H1 (cell line): Measurements from ENCODE around the gene HMGN1.

ENCODE experiments used
- CTCF ChIP-seq, 3 experiments: IDR thresholded peaks; 1 replicate in 2 of 3; 2 replicates in 1 of 3; pipeline versions ENCODE4 v1.5.1 to v1.6.1; 2011; ENCODE audit warnings: low read length in 3 of 3, mild to moderate bottlenecking in 3 of 3, inconsistent platforms in 2 of 3, low read depth in 1 of 3, moderate library complexity in 1 of 3; ENCODE audit not compliant: insufficient read depth in 1 of 3; ENCODE audit errors: control extremely low read depth in 1 of 3
- EP300 ChIP-seq, 2 experiments: IDR thresholded peaks; 1 replicate in 1 of 2; 2 replicates in 1 of 2; pipeline ENCODE4 v1.6.1; 2011 to 2012; ENCODE audit warnings: low read depth in 2 of 2, low read length in 2 of 2, mild to moderate bottlenecking in 2 of 2, borderline replicate concordance in 1 of 2, inconsistent platforms in 1 of 2, moderate library complexity in 1 of 2
- SIN3A ChIP-seq, 2 experiments: IDR thresholded peaks in 1 of 2; conservative IDR thresholded peaks in 1 of 2; 2 replicates each; pipeline ENCODE4 v1.6.1; 2011 to 2012; ENCODE audit warnings: low read length in 2 of 2, improper control_type of control experiment in 1 of 2, low read depth in 1 of 2, mild to moderate bottlenecking in 1 of 2
- SUZ12 ChIP-seq: fragments of 200-600 bp; sonication (generic); IDR thresholded peaks from 2 replicates; pipeline ENCODE4 v1.6.1; 2012; ENCODE audit warnings: mild to moderate bottlenecking, inconsistent platforms, low read length, moderate library complexity, mixed read lengths
- TAF1 ChIP-seq: IDR thresholded peaks from 2 replicates; pipeline ENCODE4 v1.6.1; 2011; ENCODE audit warnings: mild to moderate bottlenecking, low read depth, low read length

- TF ChIP-seq CTCF (IDR thresholded peaks at IDR 0.05; ENCODE audit: control extremely low read depth in 1 of 3, insufficient read depth in 1 of 3, low read depth in 1 of 3, low read length in 3 of 3) (no peak), SIN3A (conservative IDR thresholded peaks at IDR 0.05 in 1 of 2, IDR thresholded peaks at IDR 0.05 in 1 of 2; ENCODE audit: low read depth in 1 of 2, low read length in 2 of 2) (no peak), TAF1 (no peak), EP300 (IDR thresholded peaks at IDR 0.05; ENCODE audit: borderline replicate concordance in 1 of 2, low read depth in 2 of 2, low read length in 2 of 2) (no peak), SUZ12 (no peak)
Measured at GRCh38 chr21:39296891-39297290, 52.0 kb downstream of the HMGN1 start.
